Right lobe of liver (tissue), 6 donors: ENCODE results near the gene TMEM245. TPM values are rescaled to one million over a fixed set of nuclear protein-coding genes. Genes with fewer than 3 reads are reported as not detected.

ENCODE experiments used
- ATAC-seq, 4 donors: fragments of 200-7000 bp; cut with Tn5 transposase; one replicate each; pipeline ENCODE4 v1.9.1; 2020; ENCODE audit warnings: mild to moderate bottlenecking in 4 of 4, moderate library complexity in 4 of 4
- DNase-seq, 3 donors: peaks; one replicate each; pipeline ENCODE4 v3.0.0-alpha.2; 2020
- H3K27ac ChIP-seq, 3 donors: fragments of 200-600 bp; one replicate each; pipeline ENCODE4 v1.8.0; 2022
- H3K27me3 ChIP-seq, 2 donors: fragments of 200-600 bp; one replicate each; pipeline ENCODE4 v1.8.0; 2022
- H3K36me3 ChIP-seq, 4 donors: fragments of 200-600 bp; sonication (generic) in 1 of 4; one replicate each; pipeline versions ENCODE4 v1.5.1 to v1.8.0; 2017 to 2022; ENCODE audit warnings: control low read depth in 1 of 4
- H3K4me1 ChIP-seq, 4 donors: fragments of 200-600 bp; sonication (generic) in 1 of 4; one replicate each; pipeline versions ENCODE4 v1.5.1 to v1.8.0; 2017 to 2022; ENCODE audit warnings: control low read depth in 1 of 4
- H3K4me3 ChIP-seq, 3 donors: fragments of 200-600 bp; one replicate each; pipeline ENCODE4 v1.8.0; 2022
- H3K9me3 ChIP-seq, 4 donors: fragments of 200-600 bp; sonication (generic) in 1 of 4; one replicate each; pipeline versions ENCODE4 v1.5.1 to v1.8.0; 2017 to 2022; ENCODE audit warnings: control low read depth in 1 of 4
- CTCF ChIP-seq, 4 donors: fragments of 200-600 bp in 3 of 4; fragments of 450-650 bp in 1 of 4; IDR thresholded peaks; one replicate each; pipeline versions ENCODE4 v1.5.1 to v1.8.0; 2016 to 2022; ENCODE audit warnings: antibody characterized with exemption in 4 of 4, mild to moderate bottlenecking in 2 of 4
- POLR2A ChIP-seq: fragments of 450-650 bp; IDR thresholded peaks from one replicate; pipeline ENCODE4 v1.6.1; 2017; ENCODE audit warnings: antibody characterized with exemption, mild to moderate bottlenecking
- WGBS: methylation state at CpG from one replicate; pipeline ENCODE4 v1.1.6; 2018; ENCODE audit warnings: low coverage, low lambda C conversion rate; ENCODE audit not compliant: insufficient coverage; ENCODE audit errors: missing lambda C conversion rate; 5-methylcytosine and 5-hydroxymethylcytosine counted together
- intact Hi-C, 2 donors: fragments of 100-400 bp; cut with DNase I; formaldehyde crosslinking; loops; one replicate each; pipeline versions ENCODE4 v1.11.2 to v1.14.1; 2022
- total RNA-seq, 6 experiments: library from RNA; depleted of rRNA in 2 of 6; stranded (reverse); fragments of >200 nt in 2 of 6; fragmentation: NEBNext Ultra II Directional in 3 of 6; extraction: Animal tissue kit (Norgen Biotek cat#: 25700) in 3 of 6; gene quantifications; one replicate each; pipeline versions ENCODE4 v1.1.0 to v1.2.4, GENCODE V29; 2016 to 2023
- donor health status: DM: no; HTN: yes; CAD: no.
- donor health status: DM: no; HTN: no; CAD: no.
- donor health status: DM: no; HTN: no; CAD: no.
- donor health status: DM: no; HTN: yes; CAD: no.
- donor health status: DM: no; HTN: yes; CAD: no.

Gene TMEM245
- total RNA-seq, 6 experiments from 2014 or later = 24.7 to 39.5 (median 36.8) TPM

- WGBS = 2% methylated on average over 29 of the region's 29 CpGs
- intact Hi-C loops = no loop called here
- Histone ChIP-seq H3K4me1 (peaks cover 0 to 18% (median 0%) of the 10 kb centered on the region in 4 donors), H3K36me3 (no peaks in the 10 kb centered on the region), H3K27ac (peak overlapping the region; percentile 82 to 87 (median 85)), H3K4me3 (peak overlapping the region; percentile 80 to 81 (median 80)), H3K9me3 (no peaks in the 10 kb centered on the region), H3K27me3 (no peaks in the 10 kb centered on the region)
- ATAC-seq = peak; percentile 33 to 49 (median 35)
- TF ChIP-seq POLR2A (peak; percentile 28), CTCF (IDR thresholded peaks at IDR 0.05) (no peak)
- DNase-seq = peak in 2 of 3 donors; percentile 59 to 64
Measured at GRCh38 chr9:109012009-109012875, 107.5 kb downstream of the TMEM245 start.

- Histone ChIP-seq H3K36me3 (no peaks in the 10 kb centered on the region), H3K9me3 (no peaks in the 10 kb centered on the region), H3K27me3 (no peaks in the 10 kb centered on the region), H3K4me3 (no peak overlapping the region), H3K27ac (peak overlapping the region in 1 of 3 donors; percentile 11), H3K4me1 (peaks cover 0 to 11% (median 0%) of the 10 kb centered on the region in 4 donors)
- TF ChIP-seq CTCF (IDR thresholded peaks at IDR 0.05) (no peak), POLR2A (no peak)
- intact Hi-C loops = no loop called here
- no peak for ATAC-seq
- DNase-seq = no peak
Measured at GRCh38 chr9:109011231-109011671, 108.5 kb downstream of the TMEM245 start.

GRCh38 chr9:109010746-109011145 lies 109.0 kb downstream of the TMEM245 start:
- peaks cover 0 to 11% (median 0%) of the 10 kb centered on the region in 4 donors for H3K4me1 ChIP-seq
- H3K27ac ChIP-seq = peak overlapping the region in 1 of 3 donors; percentile 11
- H3K36me3 ChIP-seq = no peaks in the 10 kb centered on the region
- H3K27me3 ChIP-seq = no peaks in the 10 kb centered on the region
- intact Hi-C loops = no loop called here
- H3K9me3 ChIP-seq = no peaks in the 10 kb centered on the region
- H3K4me3 ChIP-seq = no peak overlapping the region
- TF ChIP-seq CTCF (IDR thresholded peaks at IDR 0.05) = no peak
- TF ChIP-seq POLR2A = no peak
- DNase-seq (no peak), ATAC-seq (no peak)
- WGBS = 28% methylated on average over 1 of the region's 1 CpG

GRCh38 chr9:109005678-109006077 lies 114.1 kb downstream of the TMEM245 start:
- ATAC-seq (no peak), DNase-seq (no peak)
- no peak overlapping the region for H3K4me3 ChIP-seq
- WGBS = 75% methylated on average over 3 of the region's 3 CpGs
- H3K27me3 ChIP-seq = no peaks in the 10 kb centered on the region
- H3K27ac ChIP-seq = no peak overlapping the region
- H3K4me1 ChIP-seq = no peaks in the 10 kb centered on the region
- peaks cover 0 to 2% (median 0%) of the 10 kb centered on the region in 4 donors for H3K36me3 ChIP-seq
- TF ChIP-seq POLR2A = no peak
- TF ChIP-seq CTCF (IDR thresholded peaks at IDR 0.05) = no peak
- H3K9me3 ChIP-seq = no peaks in the 10 kb centered on the region
- intact Hi-C loops = no loop called here
